Memory B cell (primary cell): ENCODE data around the gene RNF212B.
"Not testable (repeated sequence)": the region's sequence is repeated elsewhere in the genome, so short reads cannot be mapped to it uniquely, and the experiment has no call there.

ENCODE experiments used
- ATAC-seq: fragments of 150-1000 bp; cut with Tn5 transposase; 2 replicates; pipeline ENCODE4 v1.10.0; 2021; ENCODE audit warnings: low read depth, mild to moderate bottlenecking, moderate library complexity
- DNase-seq, 2 donors: peaks; one replicate each; pipeline ENCODE4 v3.0.0; 2022; ENCODE audit warnings: low spot score in 2 of 2
- H3K27ac Mint-ChIP-seq: one replicate; pipeline ENCODE4 v1.8.0; 2022; ENCODE audit warnings: mild to moderate bottlenecking, moderate library complexity, mixed read lengths
- H3K27me3 Mint-ChIP-seq: one replicate; pipeline ENCODE4 v1.8.0; 2022; ENCODE audit warnings: mixed read lengths
- H3K36me3 Mint-ChIP-seq: one replicate; pipeline ENCODE4 v1.8.0; 2022; ENCODE audit warnings: mild to moderate bottlenecking, mixed read lengths
- H3K4me1 Mint-ChIP-seq: one replicate; pipeline ENCODE4 v1.8.0; 2022; ENCODE audit warnings: mixed read lengths
- H3K4me3 Mint-ChIP-seq: one replicate; pipeline ENCODE4 v1.8.0; 2022; ENCODE audit warnings: mild to moderate bottlenecking, moderate library complexity, mixed read lengths
- H3K9me3 Mint-ChIP-seq: one replicate; pipeline ENCODE4 v1.8.0; 2022; ENCODE audit warnings: mixed read lengths

Gene RNF212B, protein sequence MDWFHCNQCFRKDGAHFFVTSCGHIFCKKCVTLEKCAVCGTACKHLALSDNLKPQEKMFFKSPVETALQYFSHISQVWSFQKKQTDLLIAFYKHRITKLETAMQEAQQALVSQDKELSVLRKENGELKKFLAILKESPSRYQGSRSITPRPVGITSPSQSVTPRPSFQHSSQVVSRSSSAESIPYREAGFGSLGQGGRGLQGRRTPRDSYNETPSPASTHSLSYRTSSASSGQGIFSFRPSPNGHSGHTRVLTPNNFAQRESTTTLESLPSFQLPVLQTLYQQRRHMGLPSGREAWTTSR

DNA sequence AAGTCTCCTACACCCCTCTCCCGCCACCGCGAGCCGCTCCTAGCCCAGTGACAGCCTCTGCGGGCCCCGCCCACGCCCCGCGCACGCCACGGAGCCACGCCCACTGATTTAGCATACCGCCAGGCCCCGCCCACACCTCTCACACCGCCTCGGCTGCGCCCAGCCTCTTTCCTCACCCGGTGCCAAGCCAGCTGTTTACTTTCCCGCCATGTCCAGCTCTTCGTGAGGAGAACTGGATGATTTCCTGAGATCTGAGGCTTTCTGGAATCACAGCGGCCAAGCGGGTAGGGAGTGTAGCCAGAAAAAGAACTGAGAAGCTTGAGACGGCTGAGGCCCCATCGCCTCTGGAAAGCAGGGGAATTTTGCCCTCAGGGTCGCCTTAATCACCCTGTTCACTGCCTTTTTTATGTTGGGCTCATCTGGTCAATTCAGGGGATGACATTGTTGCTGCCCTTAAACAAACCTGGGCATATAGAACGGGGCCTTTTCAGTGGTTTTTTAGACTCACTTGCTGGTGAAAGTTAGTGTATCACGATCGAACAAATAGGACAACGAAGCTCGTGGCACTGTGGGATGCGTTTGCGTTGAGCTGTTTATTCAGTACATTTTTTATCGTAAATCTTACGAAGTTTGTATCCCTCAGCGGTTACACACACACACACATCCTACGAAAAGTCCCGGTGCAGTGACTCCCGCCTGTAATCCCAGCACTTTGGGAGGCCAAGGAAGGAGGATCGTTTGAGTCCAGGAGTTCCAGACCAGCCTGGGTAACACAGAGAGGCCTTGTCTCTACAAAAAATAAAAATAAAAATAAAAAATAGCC is at the start of gene RNF212B:
TSS of gene RNF212B (plus strand) at position 165 of the 823 bp plus-strand sequence. CDS start 2,410 bp downstream, outside the sequence.
- peak; percentile 82 for ATAC-seq
- DNase-seq, result peak; percentile 31 to 43
- Mint-ChIP-seq H3K9me3 (no peaks in the 10 kb centered on the region), H3K27ac (no peak within 1 kb of the TSS), H3K4me3 (no peak within 1 kb of the TSS), H3K4me1 (peaks cover 3% of the 10 kb centered on the region), H3K36me3 (no peaks in the 10 kb centered on the region), H3K27me3 (peaks cover 19% of the 10 kb centered on the region)

GRCh38 chr14:23193432-23193831 is 44.3 kb upstream of the RNF212B start:
- H3K4me3 Mint-ChIP-seq, result no peak overlapping the region
- H3K27ac Mint-ChIP-seq, result no peak overlapping the region
- DNase-seq (no peak), ATAC-seq (no peak)
- H3K9me3 Mint-ChIP-seq, result no peaks in the 10 kb centered on the region
- no peaks in the 10 kb centered on the region for H3K4me1 Mint-ChIP-seq
- no peaks in the 10 kb centered on the region for H3K36me3 Mint-ChIP-seq
- peaks cover 3% of the 10 kb centered on the region for H3K27me3 Mint-ChIP-seq

- H3K27ac Mint-ChIP-seq, result no peak overlapping the region
- H3K4me1 Mint-ChIP-seq, result no peaks in the 10 kb centered on the region
- no peaks in the 10 kb centered on the region for H3K9me3 Mint-ChIP-seq
- ATAC-seq, result no peak
- peaks cover 3% of the 10 kb centered on the region for H3K27me3 Mint-ChIP-seq
- no peak for DNase-seq
- H3K36me3 Mint-ChIP-seq, result no peaks in the 10 kb centered on the region
- no peak overlapping the region for H3K4me3 Mint-ChIP-seq
Observed at GRCh38 chr14:23195552-23196101, 42.1 kb upstream of the RNF212B start.

DNA sequence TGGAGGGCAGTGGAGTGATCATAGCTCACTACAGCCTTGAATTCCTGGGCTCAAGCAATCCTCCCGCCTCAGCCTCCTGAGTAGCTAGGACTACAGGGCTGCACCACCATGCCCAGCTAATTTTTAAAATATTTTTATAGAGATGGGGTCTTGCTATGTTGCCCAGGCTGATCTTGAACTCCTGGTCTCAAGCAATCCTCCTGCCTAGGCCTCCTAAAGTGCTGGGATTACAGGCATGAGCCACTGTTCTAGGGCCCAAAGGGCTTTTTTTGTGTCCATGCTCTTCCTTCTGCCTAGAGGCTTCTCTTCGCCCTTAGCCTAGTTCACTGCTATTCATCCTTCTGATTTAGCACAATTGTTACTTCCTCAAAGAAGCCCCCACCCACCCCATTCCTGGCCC is 41.2 kb upstream of the RNF212B start:
- not testable (repeated sequence) for H3K27ac Mint-ChIP-seq, H3K4me3 Mint-ChIP-seq, H3K9me3 Mint-ChIP-seq, ATAC-seq, H3K27me3 Mint-ChIP-seq, H3K4me1 Mint-ChIP-seq, DNase-seq, H3K36me3 Mint-ChIP-seq

GRCh38 chr14:23199141-23199540 is 38.6 kb upstream of the RNF212B start:
- H3K27me3 Mint-ChIP-seq, H3K9me3 Mint-ChIP-seq, H3K36me3 Mint-ChIP-seq, ATAC-seq, DNase-seq, H3K4me3 Mint-ChIP-seq, H3K4me1 Mint-ChIP-seq, H3K27ac Mint-ChIP-seq: not testable (repeated sequence)

GRCh38 chr14:23202001-23202400 is 35.7 kb upstream of the RNF212B start:
- H3K27me3 Mint-ChIP-seq, result peaks cover 2% of the 10 kb centered on the region
- DNase-seq (no peak), ATAC-seq (no peak)
- H3K9me3 Mint-ChIP-seq, result no peaks in the 10 kb centered on the region
- H3K4me3 Mint-ChIP-seq, result no peak overlapping the region
- peaks cover 2% of the 10 kb centered on the region for H3K4me1 Mint-ChIP-seq
- H3K27ac Mint-ChIP-seq, result no peak overlapping the region
- no peaks in the 10 kb centered on the region for H3K36me3 Mint-ChIP-seq

GRCh38 chr14:23206422-23207145 is 31.2 kb upstream of the RNF212B start:
- Mint-ChIP-seq H3K4me1 (peaks cover 2% of the 10 kb centered on the region), H3K27me3 (peaks cover 15% of the 10 kb centered on the region), H3K9me3 (no peaks in the 10 kb centered on the region), H3K4me3 (no peak overlapping the region), H3K36me3 (no peaks in the 10 kb centered on the region), H3K27ac (no peak overlapping the region)
- no peak for DNase-seq
- ATAC-seq, result no peak

GRCh38 chr14:23207146-23207540 is 30.6 kb upstream of the RNF212B start:
- Mint-ChIP-seq H3K27me3 (peaks cover 17% of the 10 kb centered on the region), H3K4me3 (no peak overlapping the region), H3K27ac (no peak overlapping the region), H3K9me3 (no peaks in the 10 kb centered on the region), H3K4me1 (peaks cover 2% of the 10 kb centered on the region), H3K36me3 (no peaks in the 10 kb centered on the region)
- ATAC-seq, result no peak
- no peak for DNase-seq

DNA sequence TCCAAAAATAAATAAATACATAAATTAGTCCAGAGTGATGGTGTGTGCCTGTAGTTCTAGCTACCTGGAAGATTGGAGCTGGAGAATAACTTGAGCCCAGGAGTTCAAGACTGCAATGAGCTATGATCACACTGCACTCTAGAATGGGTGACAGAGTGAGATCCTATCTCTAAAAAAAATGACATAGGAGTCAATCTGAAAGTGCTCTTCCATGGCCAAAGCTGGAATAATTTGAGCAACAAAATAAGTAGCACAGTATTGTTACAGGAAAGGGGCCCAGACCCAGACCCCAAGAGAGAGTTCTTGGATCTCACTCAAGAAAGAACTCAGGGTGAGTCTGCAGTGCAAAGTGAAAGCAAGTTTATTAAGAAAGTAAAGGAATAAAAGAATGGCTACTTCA is 29.4 kb upstream of the RNF212B start:
- Mint-ChIP-seq H3K27me3 (peaks cover 18% of the 10 kb centered on the region), H3K27ac (no peak overlapping the region)
- no peak for ATAC-seq

DNA sequence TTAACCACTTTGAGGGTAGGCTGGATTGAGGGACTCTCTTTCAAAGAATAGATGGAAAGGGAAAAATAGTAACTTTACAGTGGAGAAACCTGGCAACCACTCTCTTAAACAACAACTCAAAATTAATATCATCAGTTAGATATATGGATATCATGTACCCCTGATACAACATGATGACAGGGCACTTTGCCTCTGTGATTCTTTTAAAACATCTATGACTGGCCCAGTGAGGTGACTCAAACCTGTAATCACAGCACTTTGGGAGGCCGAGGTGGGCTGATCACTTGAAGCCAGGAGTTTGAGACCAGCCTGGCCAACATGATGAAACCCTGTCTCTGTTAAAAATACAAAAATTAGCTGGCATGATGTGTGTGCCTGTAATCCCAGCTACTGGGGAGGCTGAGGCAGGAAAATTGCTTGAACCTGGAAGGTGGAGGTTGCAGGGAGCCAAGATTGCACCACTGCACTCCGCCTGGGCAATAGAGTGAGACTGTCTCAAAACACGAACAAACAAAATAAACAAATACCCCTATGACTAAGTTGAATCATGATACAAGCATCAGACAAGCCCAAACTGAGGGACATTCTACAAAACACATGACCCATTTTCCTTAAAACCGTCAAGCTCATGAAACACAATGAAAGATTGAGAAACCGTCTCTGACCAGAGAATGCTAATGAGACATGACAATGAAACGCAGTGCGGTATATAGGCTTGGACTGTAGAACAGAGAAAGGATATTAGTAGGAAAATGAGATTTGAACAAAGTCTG is 27.9 kb upstream of the RNF212B start:
- Mint-ChIP-seq H3K36me3 (no peaks in the 10 kb centered on the region), H3K27me3 (peaks cover 21% of the 10 kb centered on the region), H3K4me3 (no peak overlapping the region), H3K27ac (no peak overlapping the region), H3K9me3 (no peaks in the 10 kb centered on the region), H3K4me1 (no peaks in the 10 kb centered on the region)
- no peak for ATAC-seq
- DNase-seq, result no peak

More for the DNA sequence above, 29.4 kb upstream of the RNF212B start:
- H3K36me3 Mint-ChIP-seq, result no peaks in the 10 kb centered on the region
- H3K4me3 Mint-ChIP-seq, result no peak overlapping the region
- H3K9me3 Mint-ChIP-seq, result no peaks in the 10 kb centered on the region
- DNase-seq, result no peak
- peaks cover 2% of the 10 kb centered on the region for H3K4me1 Mint-ChIP-seq

DNA sequence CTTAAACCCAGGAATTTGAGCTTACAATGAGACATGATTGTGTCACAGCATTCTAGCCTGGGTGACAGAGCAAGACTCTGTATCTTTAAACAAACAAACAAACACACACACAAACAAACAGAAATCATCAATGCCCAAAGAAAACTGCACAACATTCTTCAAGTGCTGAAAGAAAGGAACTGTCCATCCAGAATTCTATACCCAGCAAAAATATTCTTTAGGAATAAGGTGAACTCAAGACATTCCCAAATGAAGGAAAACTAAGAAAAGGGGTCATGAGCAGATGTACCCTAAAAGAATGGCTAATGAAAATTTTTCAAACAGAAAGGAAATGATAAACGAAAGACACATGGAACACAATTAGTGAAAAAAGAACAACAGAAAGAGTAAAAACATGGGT is 22.3 kb upstream of the RNF212B start:
- ATAC-seq (no peak), DNase-seq (no peak)
- Mint-ChIP-seq H3K27ac (no peak overlapping the region), H3K4me3 (no peak overlapping the region), H3K27me3 (peaks cover 26% of the 10 kb centered on the region), H3K9me3 (peaks cover 3% of the 10 kb centered on the region), H3K4me1 (no peaks in the 10 kb centered on the region), H3K36me3 (no peaks in the 10 kb centered on the region)

DNA sequence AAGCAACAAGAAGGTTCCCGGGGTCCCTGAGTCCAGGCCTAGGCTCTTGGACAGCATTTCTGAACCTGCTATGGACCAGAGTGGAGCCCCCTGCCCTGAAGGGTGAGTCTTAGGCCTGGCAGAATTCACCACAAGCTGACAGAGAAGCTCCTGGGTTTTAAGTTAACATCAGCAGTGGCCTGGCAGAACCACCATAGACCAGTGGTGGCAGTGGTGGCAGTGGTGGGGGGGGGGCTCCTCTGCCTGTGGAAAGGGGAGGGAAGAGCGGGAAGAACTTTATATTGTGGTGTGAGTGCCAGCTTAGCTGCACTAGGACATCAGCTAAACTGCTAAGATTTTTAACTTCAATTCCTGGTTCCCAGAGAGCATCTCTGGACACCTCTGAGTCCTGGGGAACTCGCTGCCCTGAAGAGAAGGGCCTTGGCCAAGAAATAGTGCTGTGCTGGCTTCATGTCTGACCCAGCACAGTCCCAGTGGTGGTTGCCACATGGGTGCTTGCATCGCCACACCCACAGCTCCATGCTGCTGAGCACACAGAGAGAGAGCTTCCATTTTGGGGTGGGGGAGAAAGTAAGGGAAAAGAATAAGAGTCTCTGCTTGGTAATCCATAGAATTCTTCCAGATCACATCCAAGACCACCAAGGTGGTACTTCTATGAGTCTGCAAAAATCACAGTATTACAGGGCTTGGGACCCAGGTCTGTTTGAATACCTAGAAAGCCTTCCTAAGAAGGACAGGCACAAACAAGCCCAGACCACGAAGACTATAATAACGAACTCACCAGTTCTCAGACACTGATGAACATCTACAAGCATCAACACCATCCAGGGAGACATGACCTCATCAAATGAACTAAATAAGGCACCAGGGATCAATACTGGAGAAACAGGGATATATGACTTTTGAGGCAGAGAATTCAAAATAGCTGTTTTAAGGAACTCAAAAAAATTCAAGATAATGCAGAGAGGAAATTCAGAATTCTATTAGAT is 20.4 kb upstream of the RNF212B start:
- DNase-seq (no peak), ATAC-seq (no peak)
- Mint-ChIP-seq H3K4me3 (no peak overlapping the region), H3K27ac (no peak overlapping the region), H3K36me3 (no peaks in the 10 kb centered on the region), H3K4me1 (no peaks in the 10 kb centered on the region), H3K9me3 (peaks cover 3% of the 10 kb centered on the region), H3K27me3 (peaks cover 26% of the 10 kb centered on the region)
